Aortic smooth muscle cell (primary cell): ENCODE data around the gene LASP1. TPM values are rescaled to one million over a fixed set of nuclear protein-coding genes. Genes with fewer than 3 reads are reported as not detected.

ENCODE experiments used
- total RNA-seq: library from RNA; depleted of rRNA; stranded (reverse); fragments of >200 nt; gene quantifications from 2 replicates; pipeline ENCODE4 v1.2.3, GENCODE V29; 2014

LASP1 gene
- total RNA-seq = 88.5 and 114 TPM in 2 replicates

DNA sequence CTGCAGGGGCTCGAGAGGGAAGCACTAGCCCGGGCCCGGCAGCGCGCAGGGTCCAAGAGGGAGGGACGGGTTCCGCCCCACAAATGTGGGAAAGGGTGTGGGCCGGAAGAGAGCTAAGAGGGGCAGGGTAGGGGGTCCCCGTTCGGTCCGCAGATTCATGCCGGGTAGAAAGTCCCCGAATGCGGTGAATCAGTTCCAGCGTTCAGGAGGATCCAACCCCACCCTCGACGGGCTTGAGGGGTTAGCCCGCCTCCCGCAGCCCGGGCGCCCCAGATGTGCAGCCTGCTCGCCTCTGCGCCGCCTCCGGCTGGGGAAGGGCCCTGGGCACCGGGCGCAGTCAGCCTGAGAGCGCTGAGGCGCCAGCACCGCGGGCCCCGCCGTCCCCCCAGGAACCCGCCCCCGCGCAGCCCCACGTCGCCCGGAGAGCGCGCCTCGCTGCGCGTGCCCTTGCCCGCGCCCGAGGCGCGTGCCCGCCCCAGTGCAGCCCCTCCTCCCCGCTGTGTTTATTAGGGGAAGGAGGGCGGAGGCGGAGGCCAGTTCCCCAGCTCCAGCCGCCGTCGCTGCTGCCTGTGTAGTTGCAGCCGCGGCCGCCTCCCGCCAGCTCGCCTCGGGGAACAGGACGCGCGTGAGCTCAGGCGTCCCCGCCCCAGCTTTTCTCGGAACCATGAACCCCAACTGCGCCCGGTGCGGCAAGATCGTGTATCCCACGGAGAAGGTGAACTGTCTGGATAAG lies at the start of gene LASP1:
Gene LASP1 (plus strand): TSS at position 533 of the 733 bp plus-strand sequence. CDS start 132 bp downstream, at position 665.

DNA sequence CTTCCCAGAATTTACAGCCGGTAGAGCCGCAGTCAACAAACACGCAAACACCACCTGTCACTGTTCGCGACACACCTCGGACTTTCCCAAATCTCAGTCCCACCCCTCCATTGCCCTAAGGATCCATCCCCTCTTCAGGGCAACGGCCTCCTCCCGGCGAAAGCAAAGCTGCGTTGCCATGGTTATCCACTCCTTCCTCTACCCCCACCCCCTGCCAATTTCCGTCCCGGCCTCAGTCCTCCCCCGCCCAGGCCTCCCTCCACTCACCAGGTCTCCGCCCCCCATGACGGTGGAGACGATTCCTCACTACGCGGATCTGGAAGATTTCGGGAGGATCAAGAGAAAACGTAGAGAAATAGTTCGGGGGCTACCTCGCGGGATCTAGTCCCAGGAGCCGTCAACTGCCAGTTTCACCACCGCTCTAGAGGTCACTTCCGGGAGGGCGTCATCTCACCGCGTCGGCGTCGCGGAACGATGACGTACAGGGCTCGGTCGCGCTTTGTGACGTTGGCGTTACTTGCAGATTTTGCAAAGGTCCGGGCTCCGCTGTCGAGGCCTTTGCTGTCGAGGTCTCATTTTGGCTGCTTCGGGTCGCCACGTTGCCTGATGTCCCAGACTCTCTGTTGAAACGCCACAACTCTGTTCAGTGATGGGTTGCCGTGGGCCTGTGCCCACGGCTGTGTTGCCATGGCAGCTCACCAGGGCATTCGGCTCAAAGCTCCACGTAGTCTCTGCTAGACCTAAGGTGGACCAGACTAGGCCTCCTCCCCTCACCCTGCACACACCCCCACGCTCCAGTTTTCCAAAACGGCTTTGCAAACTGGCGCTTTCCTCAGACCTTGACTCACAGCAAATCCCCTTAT lies 44.7 kb upstream of the LASP1 start, which contains the start of gene CWC25:
Gene CWC25 (minus strand): TSS at position 423 of the 863 bp plus-strand sequence. CDS start 138 bp downstream, at position 285.

DNA sequence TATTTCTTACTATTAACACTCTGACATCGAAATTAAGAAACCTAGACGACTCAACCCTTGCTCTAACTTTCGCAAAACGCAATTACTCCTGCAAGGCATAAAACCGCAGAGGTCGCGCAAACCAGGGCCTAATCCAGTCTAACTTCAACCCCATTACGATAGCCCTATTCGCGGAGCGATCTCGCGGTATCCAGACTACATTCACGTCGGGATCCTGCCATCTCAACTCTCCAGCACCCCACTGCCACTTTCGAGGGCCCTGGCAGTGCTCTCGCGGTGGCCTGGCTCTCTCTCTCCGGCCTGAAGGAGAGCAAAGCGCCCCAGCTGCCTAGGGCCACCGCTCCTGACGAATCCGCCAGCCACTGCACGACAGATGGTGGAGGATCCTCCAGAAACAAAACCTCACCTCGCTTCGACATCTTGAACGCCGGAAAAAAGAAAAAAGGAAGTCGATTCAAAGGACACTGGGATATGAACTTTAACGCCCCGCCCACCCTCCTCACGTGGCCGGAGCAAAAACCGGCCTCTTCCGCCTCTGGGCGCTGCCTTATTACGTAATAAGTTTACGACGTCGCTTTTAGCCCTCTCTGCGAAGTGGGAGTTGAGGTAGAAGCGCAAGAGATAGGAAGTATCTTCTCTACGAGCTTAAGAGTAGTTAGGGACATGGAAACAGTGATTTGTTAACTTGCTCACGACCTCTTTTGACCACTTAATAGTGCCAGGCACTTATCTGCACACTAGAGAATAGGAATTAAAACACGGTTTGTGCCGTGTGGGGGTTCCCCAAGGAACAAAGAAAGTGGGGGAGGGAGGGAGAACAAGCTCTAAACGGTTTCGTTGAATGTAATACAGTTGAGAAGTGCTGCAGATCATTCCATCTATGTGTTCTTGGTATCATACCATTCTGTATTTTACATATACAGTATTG lies 16.3 kb upstream of the LASP1 start, which contains the start of gene RPL23:
Gene RPL23 (minus strand): TSS at position 430 of the 928 bp plus-strand sequence. CDS start 11 bp downstream, at position 419.

GRCh38 chr17:38925263-38925995 lies 55.6 kb downstream of the LASP1 start, which contains the start of gene LASP1NB:
Gene LASP1NB (plus strand): TSS chr17:38925614.

DNA sequence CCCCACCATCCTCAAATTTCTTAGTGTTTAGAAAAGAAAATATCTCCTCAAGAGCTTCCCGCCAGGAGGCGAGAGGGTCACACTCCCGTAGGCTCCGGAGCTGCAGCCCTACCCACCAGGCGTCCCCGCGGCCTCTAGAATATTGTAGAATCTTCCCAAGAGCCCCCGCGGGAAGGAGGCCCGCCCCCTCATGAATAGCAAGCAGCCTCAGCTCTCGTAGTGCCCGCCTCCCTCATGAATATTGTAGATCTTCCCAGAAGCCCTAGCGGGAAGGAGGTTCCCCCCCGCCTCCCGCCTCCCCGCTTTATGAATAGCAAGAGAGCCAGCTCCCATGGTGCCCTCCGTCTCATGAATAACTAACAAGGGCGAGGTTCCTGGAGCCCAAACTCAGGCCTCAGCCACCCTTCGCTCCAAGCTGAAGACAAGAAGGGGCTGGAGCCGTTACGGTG lies 97.5 kb downstream of the LASP1 start, which contains the start of gene FBXO47:
Gene FBXO47 (minus strand): TSS at position 114 of the 449 bp plus-strand sequence. CDS start 4,378 bp downstream, outside the sequence.

Other genes with a start within 250 kb of the LASP1 start
- 0.26 and 0.37 TPM in 2 replicates for gene EPOP, start 195.1 kb upstream of the LASP1 start, total RNA-seq
- gene MLLT6, start 164.8 kb upstream of the LASP1 start, total RNA-seq = 21.5 and 23.0 TPM in 2 replicates
- 4.0 and 5.8 TPM in 2 replicates for gene CISD3, start 139.7 kb upstream of the LASP1 start, total RNA-seq
- 4.1 and 5.6 TPM in 2 replicates for gene PCGF2, start 121.7 kb upstream of the LASP1 start, total RNA-seq
- gene PSMB3, start 117.3 kb upstream of the LASP1 start, total RNA-seq = 362 and 442 TPM in 2 replicates
- 49.9 and 57.6 TPM in 2 replicates for gene PIP4K2B, start 70.5 kb upstream of the LASP1 start, total RNA-seq
- 10.1 and 10.6 TPM in 2 replicates for gene CWC25, start 44.7 kb upstream of the LASP1 start, total RNA-seq
- 2,333 and 2,606 TPM in 2 replicates for gene RPL23, start 16.3 kb upstream of the LASP1 start, total RNA-seq
- gene FBXO47, start 97.3 kb downstream of the LASP1 start, total RNA-seq = under 0.01 TPM in 1 of 2 replicates, not detected in the other